KMS-11 (cell line): Measurements from ENCODE around the gene CDRT4.

ENCODE experiments used
- H2AFZ ChIP-seq: fragments of 200-600 bp; sonication (generic); 2 replicates; pipeline ENCODE4 v1.6.1; 2016; ENCODE audit warnings: antibody characterized with exemption, mixed run types, low read depth
- H3K27ac ChIP-seq: fragments of 200-600 bp; sonication (generic); 2 replicates; pipeline ENCODE4 v1.6.1; 2016; ENCODE audit warnings: mild to moderate bottlenecking, mixed run types
- H3K27me3 ChIP-seq: fragments of 200-600 bp; sonication (generic); 2 replicates; pipeline ENCODE4 v1.6.1; 2017; ENCODE audit warnings: mild to moderate bottlenecking, low read depth, mixed run types, moderate library complexity; ENCODE audit not compliant: insufficient read depth
- H3K36me3 ChIP-seq: fragments of 200-600 bp; sonication (generic); 2 replicates; pipeline ENCODE4 v1.6.1; 2017; ENCODE audit warnings: mild to moderate bottlenecking, mixed run types; ENCODE audit not compliant: insufficient read depth
- H3K4me1 ChIP-seq: fragments of 200-600 bp; sonication (generic); 2 replicates; pipeline ENCODE4 v1.6.1; 2016; ENCODE audit warnings: mild to moderate bottlenecking, low read depth, mixed run types; ENCODE audit not compliant: poor library complexity, severe bottlenecking
- H3K4me2 ChIP-seq: fragments of 200-600 bp; sonication (generic); 2 replicates; pipeline ENCODE4 v1.7.0; 2016; ENCODE audit warnings: mild to moderate bottlenecking, mixed run types
- H3K4me3 ChIP-seq: fragments of 200-600 bp; sonication (generic); IDR thresholded peaks from 2 replicates; pipeline ENCODE4 v1.6.1; 2017; ENCODE audit warnings: low read depth, low read length, mixed read lengths; ENCODE audit not compliant: insufficient read depth
- H3K79me2 ChIP-seq: fragments of 200-600 bp; sonication (generic); 2 replicates; pipeline ENCODE4 v1.6.1; 2016; ENCODE audit warnings: low read depth, mixed run types; ENCODE audit not compliant: insufficient read depth
- H3K9ac ChIP-seq: fragments of 200-600 bp; sonication (generic); 2 replicates; pipeline ENCODE4 v1.6.1; 2016; ENCODE audit warnings: mild to moderate bottlenecking, mixed run types
- H4K20me1 ChIP-seq: fragments of 200-600 bp; sonication (generic); 2 replicates; pipeline ENCODE4 v1.6.1; 2016; ENCODE audit warnings: mild to moderate bottlenecking, mixed run types; ENCODE audit not compliant: insufficient read depth
- CTCF ChIP-seq: fragments of 200-600 bp; sonication (generic); conservative IDR thresholded peaks from 2 replicates; pipeline ENCODE4 v1.6.1; 2017; ENCODE audit warnings: low read depth, mild to moderate bottlenecking, antibody characterized with exemption, low read length, moderate library complexity, mixed read lengths

CDRT4 gene

DNA sequence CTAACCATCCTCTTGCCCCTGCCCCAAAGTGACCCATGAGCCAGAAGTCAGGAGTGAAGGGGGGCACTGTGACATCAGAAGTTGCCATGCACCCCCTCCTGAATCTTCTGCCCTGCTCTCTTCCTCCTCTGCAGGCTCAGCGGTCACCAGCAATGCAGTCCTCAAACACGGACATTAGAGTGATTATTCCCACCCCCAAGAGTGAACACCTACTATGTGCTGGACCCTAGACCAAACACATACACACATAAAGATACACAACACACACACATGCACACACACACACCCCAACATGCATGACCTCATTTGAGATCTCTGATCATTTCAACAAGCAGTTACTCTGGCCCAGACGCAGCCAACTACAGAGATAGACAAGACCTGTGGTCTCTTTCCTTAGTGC, at the start of gene CDRT4:
Gene CDRT4, minus strand, starts transcription at position 30 of the 400 bp plus-strand sequence. CDS start 27,383 bp downstream, outside the sequence.
- H3K27me3 ChIP-seq: no peaks in the 10 kb centered on the region
- no peaks in the 10 kb centered on the region for H3K36me3 ChIP-seq
- H2AFZ ChIP-seq: no peak within 1 kb of the TSS
- TF ChIP-seq CTCF: no peak
- H3K4me2 ChIP-seq: no peak within 1 kb of the TSS
- H3K27ac ChIP-seq: no peak within 1 kb of the TSS
- no peaks in the 10 kb centered on the region for H3K4me1 ChIP-seq
- no peaks in the 10 kb centered on the region for H3K79me2 ChIP-seq
- H3K4me3 ChIP-seq: no peak within 1 kb of the TSS
- H4K20me1 ChIP-seq: no peaks in the 10 kb centered on the region
- H3K9ac ChIP-seq: no peak within 1 kb of the TSS

DNA sequence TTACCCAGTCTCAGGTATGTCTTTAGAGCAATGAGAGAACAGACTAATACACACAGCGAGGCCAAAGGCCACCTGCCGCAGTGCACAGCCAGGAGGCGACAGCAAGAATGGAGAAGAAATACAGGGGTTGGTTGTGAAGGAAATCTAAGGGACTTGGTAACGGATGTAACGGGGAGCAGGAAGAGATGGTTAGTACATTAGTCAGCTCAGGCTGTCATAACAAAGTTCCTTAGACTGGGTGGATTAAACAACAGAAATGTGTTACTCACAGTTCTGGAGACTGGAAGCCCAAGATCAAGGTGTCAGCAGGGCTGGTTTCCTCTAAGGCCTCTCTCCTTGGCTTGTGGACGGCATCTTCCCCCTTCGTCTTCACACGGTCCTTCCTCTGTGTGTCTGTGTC, 48.7 kb upstream of the CDRT4 start:
- Histone ChIP-seq H3K4me2 (no peak overlapping the region), H2AFZ (no peak overlapping the region), H3K27me3 (no peaks in the 10 kb centered on the region), H3K79me2 (no peaks in the 10 kb centered on the region), H3K9ac (no peak overlapping the region), H3K4me3 (no peak overlapping the region), H3K27ac (no peak overlapping the region), H4K20me1 (no peaks in the 10 kb centered on the region), H3K4me1 (no peaks in the 10 kb centered on the region), H3K36me3 (no peaks in the 10 kb centered on the region)
- no peak for TF ChIP-seq CTCF

- TF ChIP-seq CTCF: no peak
- H3K36me3 ChIP-seq: no peaks in the 10 kb centered on the region
- no peak overlapping the region for H3K27ac ChIP-seq
- no peaks in the 10 kb centered on the region for H3K4me1 ChIP-seq
- no peaks in the 10 kb centered on the region for H3K79me2 ChIP-seq
- H2AFZ ChIP-seq: no peak overlapping the region
- H4K20me1 ChIP-seq: no peaks in the 10 kb centered on the region
- H3K4me3 ChIP-seq: no peak overlapping the region
- no peaks in the 10 kb centered on the region for H3K27me3 ChIP-seq
- H3K4me2 ChIP-seq: no peak overlapping the region
- H3K9ac ChIP-seq: no peak overlapping the region
Observed at GRCh38 chr17:15514469-15514868, 47.0 kb upstream of the CDRT4 start.

DNA sequence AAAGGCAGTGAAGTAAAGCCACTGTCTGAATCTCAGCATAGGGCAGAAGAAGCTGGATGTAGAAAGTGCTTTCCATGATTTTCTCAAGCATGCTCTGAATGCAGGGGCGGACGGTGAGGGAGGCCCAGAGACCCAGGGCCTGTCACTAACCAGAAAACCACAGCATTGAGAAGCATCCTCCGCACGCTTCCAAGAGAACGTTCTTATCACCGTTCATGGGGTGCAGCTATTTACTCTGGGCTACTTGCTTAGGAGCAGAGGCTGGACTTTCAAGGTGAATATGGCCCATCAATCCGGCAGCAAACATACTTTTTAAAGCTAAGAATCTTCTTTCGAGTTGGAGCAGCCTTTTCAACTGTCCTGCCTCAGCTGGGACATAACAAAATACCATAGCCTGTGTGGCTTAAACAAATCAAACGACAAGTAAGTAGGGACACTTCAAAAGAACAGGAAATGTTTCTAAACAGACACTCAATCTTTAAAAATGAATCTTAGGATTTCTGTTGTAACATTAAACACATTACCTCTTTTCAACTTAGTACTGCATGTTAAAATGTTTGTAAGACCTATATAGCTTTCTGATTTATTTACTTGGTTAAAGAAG, 46.5 kb upstream of the CDRT4 start:
- Histone ChIP-seq H4K20me1 (no peaks in the 10 kb centered on the region), H3K36me3 (no peaks in the 10 kb centered on the region), H3K4me1 (no peaks in the 10 kb centered on the region), H3K9ac (no peak overlapping the region), H3K27ac (no peak overlapping the region), H3K4me3 (no peak overlapping the region), H2AFZ (no peak overlapping the region), H3K4me2 (no peak overlapping the region), H3K27me3 (no peaks in the 10 kb centered on the region), H3K79me2 (no peaks in the 10 kb centered on the region)
- TF ChIP-seq CTCF: no peak
